Lower lobe of right lung (tissue), 2 donors: Measurements from ENCODE around the gene RASL11B. TPM values are rescaled to one million over a fixed set of nuclear protein-coding genes. Genes with fewer than 3 reads are reported as not detected.

Experiments used
- ATAC-seq, 2 donors: fragments of 200-7000 bp; cut with Tn5 transposase; one replicate each; pipeline ENCODE4 v1.9.1; 2020 to 2022; ENCODE audit warnings: mild to moderate bottlenecking in 2 of 2, moderate library complexity in 2 of 2
- DNase-seq: peaks from one replicate; pipeline ENCODE4 v3.0.0-alpha.2; 2020
- H3K27ac ChIP-seq: fragments of 200-600 bp; one replicate; pipeline ENCODE4 v1.8.0; 2022
- H3K27me3 ChIP-seq: fragments of 200-600 bp; one replicate; pipeline ENCODE4 v1.8.0; 2022; ENCODE audit warnings: low read depth
- H3K36me3 ChIP-seq: fragments of 200-600 bp; one replicate; pipeline ENCODE4 v1.8.0; 2022; ENCODE audit warnings: mild to moderate bottlenecking
- H3K4me1 ChIP-seq: fragments of 200-600 bp; one replicate; pipeline ENCODE4 v1.8.0; 2022
- H3K4me3 ChIP-seq: fragments of 200-600 bp; one replicate; pipeline ENCODE4 v1.8.0; 2022; ENCODE audit warnings: mild to moderate bottlenecking
- H3K9me3 ChIP-seq: fragments of 200-600 bp; one replicate; pipeline ENCODE4 v1.8.0; 2022
- CTCF ChIP-seq: fragments of 200-600 bp; IDR thresholded peaks from one replicate; pipeline ENCODE4 v1.8.0; 2022; ENCODE audit warnings: antibody characterized with exemption, mild to moderate bottlenecking
- intact Hi-C: fragments of 100-400 bp; cut with DNase I; formaldehyde crosslinking; loops from one replicate; pipeline ENCODE4 v1.11.0; 2022
- total RNA-seq: library from RNA; stranded (reverse); fragmentation: NEBNext Ultra II Directional; extraction: Animal tissue kit (Norgen Biotek cat#: 25700); gene quantifications from one replicate; pipeline ENCODE4 v1.2.1, GENCODE V29; 2021
- donor health status: DM: no; HTN: yes; CAD: no; lungs with severe emphysema.

The RASL11B gene
- total RNA-seq, 1 donor from 2014 or later, result 0.41 TPM

- Histone ChIP-seq H3K4me3 (no peak overlapping the region), H3K27me3 (no peaks in the 10 kb centered on the region), H3K9me3 (no peaks in the 10 kb centered on the region), H3K27ac (no peak overlapping the region), H3K36me3 (no peaks in the 10 kb centered on the region), H3K4me1 (no peaks in the 10 kb centered on the region)
- no peak for DNase-seq
- intact Hi-C loops, result no loop called here
- no peak for TF ChIP-seq CTCF
- ATAC-seq, result no peak
Observed at GRCh38 chr4:52890521-52890791, 28.3 kb downstream of the RASL11B start.

GRCh38 chr4:52891743-52892142, 29.6 kb downstream of the RASL11B start:
- H3K4me1 ChIP-seq, result no peaks in the 10 kb centered on the region
- H3K36me3 ChIP-seq, result no peaks in the 10 kb centered on the region
- no peak overlapping the region for H3K4me3 ChIP-seq
- ATAC-seq (no peak), DNase-seq (no peak)
- no peak for TF ChIP-seq CTCF
- intact Hi-C loops, result no loop called here
- H3K27me3 ChIP-seq, result no peaks in the 10 kb centered on the region
- H3K9me3 ChIP-seq, result no peaks in the 10 kb centered on the region
- no peak overlapping the region for H3K27ac ChIP-seq

- Histone ChIP-seq H3K9me3 (no peaks in the 10 kb centered on the region), H3K4me3 (no peak overlapping the region), H3K27ac (no peak overlapping the region), H3K27me3 (no peaks in the 10 kb centered on the region), H3K4me1 (no peaks in the 10 kb centered on the region), H3K36me3 (no peaks in the 10 kb centered on the region)
- no peak for DNase-seq
- ATAC-seq, result no peak
- no peak for TF ChIP-seq CTCF
- intact Hi-C loops, result no loop called here
Observed at GRCh38 chr4:52892880-52893279, 30.8 kb downstream of the RASL11B start.

- DNase-seq (no peak), ATAC-seq (no peak)
- no peak for TF ChIP-seq CTCF
- H3K27me3 ChIP-seq, result no peaks in the 10 kb centered on the region
- H3K9me3 ChIP-seq, result no peaks in the 10 kb centered on the region
- intact Hi-C loops, result no loop called here
- no peaks in the 10 kb centered on the region for H3K4me1 ChIP-seq
- no peak overlapping the region for H3K4me3 ChIP-seq
- H3K36me3 ChIP-seq, result no peaks in the 10 kb centered on the region
- no peak overlapping the region for H3K27ac ChIP-seq
Observed at GRCh38 chr4:52894443-52894842, 32.3 kb downstream of the RASL11B start.

- Histone ChIP-seq H3K36me3 (no peaks in the 10 kb centered on the region), H3K4me3 (no peak overlapping the region), H3K27ac (no peak overlapping the region), H3K27me3 (no peaks in the 10 kb centered on the region), H3K4me1 (no peaks in the 10 kb centered on the region), H3K9me3 (no peaks in the 10 kb centered on the region)
- no peak for TF ChIP-seq CTCF
- intact Hi-C loops, result no loop called here
- ATAC-seq (no peak), DNase-seq (no peak)
Observed at GRCh38 chr4:52903273-52903672, 41.2 kb downstream of the RASL11B start.

- intact Hi-C loops, result no loop called here
- TF ChIP-seq CTCF, result no peak
- no peaks in the 10 kb centered on the region for H3K4me1 ChIP-seq
- no peaks in the 10 kb centered on the region for H3K27me3 ChIP-seq
- no peak overlapping the region for H3K27ac ChIP-seq
- ATAC-seq (no peak), DNase-seq (no peak)
- H3K4me3 ChIP-seq, result no peak overlapping the region
- no peaks in the 10 kb centered on the region for H3K36me3 ChIP-seq
- no peaks in the 10 kb centered on the region for H3K9me3 ChIP-seq
Observed at GRCh38 chr4:52904421-52904820, 42.3 kb downstream of the RASL11B start.
